Body of pancreas (tissue), 4 donors: ENCODE results near the gene RER1. TPM values are rescaled to one million over a fixed set of nuclear protein-coding genes. Genes with fewer than 3 reads are reported as not detected.

Experiments
- ATAC-seq: fragments of 150-250 bp; one replicate; pipeline ENCODE4 v1.9.1; 2016
- DNase-seq, 4 donors: peaks; one replicate each; pipeline ENCODE4 v3.0.0-alpha.2; 2019
- H3K27ac ChIP-seq, 4 donors: fragments of 200-600 bp; sonication (generic); 1 replicate in 3 of 4; 2 replicates in 1 of 4; pipeline versions ENCODE4 v1.5.1 to v1.6.1; 2016 to 2019; ENCODE audit warnings: mild to moderate bottlenecking in 1 of 4, mixed read lengths in 1 of 4, moderate library complexity in 1 of 4
- H3K27me3 ChIP-seq, 2 donors: fragments of 200-600 bp; sonication (generic); one replicate each; pipeline ENCODE4 v1.6.0; 2016; ENCODE audit warnings: mild to moderate bottlenecking in 1 of 2
- H3K36me3 ChIP-seq, 2 donors: fragments of 200-600 bp; sonication (generic); replicated peaks in 1 of 2; 2 replicates each; pipeline ENCODE4 v1.5.1; 2016; ENCODE audit warnings: low read depth in 2 of 2; ENCODE audit not compliant: insufficient read depth in 1 of 2
- H3K4me1 ChIP-seq: fragments of 200-600 bp; sonication (generic); one replicate; pipeline ENCODE4 v1.6.0; 2016
- H3K4me3 ChIP-seq, 2 donors: fragments of 200-600 bp; sonication (generic); 1 replicate in 1 of 2; 2 replicates in 1 of 2; pipeline ENCODE4 v1.5.1; 2016 to 2019
- H3K9me3 ChIP-seq, 3 donors: fragments of 200-600 bp; sonication (generic); 1 replicate in 2 of 3; 2 replicates in 1 of 3; pipeline ENCODE4 v1.5.1; 2016
- CTCF ChIP-seq, 7 experiments: fragments of 450-650 bp in 4 of 7; fragments of 200-600 bp in 3 of 7; sonication (generic) in 3 of 7; IDR thresholded peaks; one replicate each; pipeline ENCODE4 v1.5.1; 2016 to 2019; ENCODE audit warnings: antibody characterized with exemption in 7 of 7
- POLR2A ChIP-seq, 3 donors: fragments of 450-650 bp; IDR thresholded peaks; one replicate each; pipeline ENCODE4 v1.6.1; 2016; ENCODE audit warnings: antibody characterized with exemption in 3 of 3, mild to moderate bottlenecking in 2 of 3
- WGBS, 2 donors: methylation state at CpG; one replicate each; pipeline ENCODE4 v1.1.5; 2017; 5-methylcytosine and 5-hydroxymethylcytosine counted together
- intact Hi-C: fragments of 100-400 bp; cut with DNase I; formaldehyde crosslinking; loops from one replicate; pipeline ENCODE4 v1.15.1; 2023
- total RNA-seq, 2 donors: library from RNA; depleted of rRNA; stranded (reverse); fragments of >200 nt; gene quantifications; one replicate each; pipeline ENCODE4 v1.1.0, GENCODE V29; 2016

Gene RER1
- total RNA-seq, 2 donors from 2014 or later: 50.3 to 57.7 TPM

- Histone ChIP-seq H3K4me1 (peaks cover 33% of the 10 kb centered on the region), H3K27ac (no peak overlapping the region), H3K4me3 (no peak overlapping the region), H3K27me3 (no peaks in the 10 kb centered on the region), H3K9me3 (no peaks in the 10 kb centered on the region), H3K36me3 (peaks cover 0 to 26% of the 10 kb centered on the region in 2 donors)
- intact Hi-C loops: no loop called here
- TF ChIP-seq POLR2A (IDR thresholded peaks at IDR 0.05) (no peak), CTCF (IDR thresholded peaks at IDR 0.05) (no peak)
- ATAC-seq (no peak), DNase-seq (no peak)
- WGBS, 2 donors: 78 to 83% methylated on average over 16 to 17 of the region's 17 CpGs
Measured at GRCh38 chr1:2396059-2396458, 4.4 kb downstream of the RER1 start.

- TF ChIP-seq CTCF (IDR thresholded peaks at IDR 0.05) (no peak), POLR2A (IDR thresholded peaks at IDR 0.05) (no peak)
- H3K9me3 ChIP-seq: no peaks in the 10 kb centered on the region
- no peaks in the 10 kb centered on the region for H3K27me3 ChIP-seq
- ATAC-seq (no peak), DNase-seq (no peak)
- intact Hi-C loops: no loop called here
- H3K27ac ChIP-seq: no peak overlapping the region
- H3K4me3 ChIP-seq: no peak overlapping the region
- H3K36me3 ChIP-seq: peaks cover 0 to 26% of the 10 kb centered on the region in 2 donors
- peaks cover 32% of the 10 kb centered on the region for H3K4me1 ChIP-seq
- 86 to 91% methylated on average over 5 of the region's 5 CpGs for WGBS, 2 donors
Measured at GRCh38 chr1:2396476-2396875, 4.8 kb downstream of the RER1 start.

GRCh38 chr1:2397007-2397679 lies 5.5 kb downstream of the RER1 start:
- 84 to 91% methylated on average over 17 to 19 of the region's 19 CpGs for WGBS, 2 donors
- Histone ChIP-seq H3K4me1 (peaks cover 32% of the 10 kb centered on the region), H3K4me3 (no peak overlapping the region), H3K27me3 (no peaks in the 10 kb centered on the region), H3K9me3 (no peaks in the 10 kb centered on the region), H3K36me3 (peaks cover 0 to 30% of the 10 kb centered on the region in 2 donors), H3K27ac (no peak overlapping the region)
- DNase-seq: no peak
- TF ChIP-seq POLR2A (IDR thresholded peaks at IDR 0.05) (no peak), CTCF (IDR thresholded peaks at IDR 0.05) (no peak)
- intact Hi-C loops: no loop called here
- no peak for ATAC-seq

- peaks cover 15% of the 10 kb centered on the region for H3K4me1 ChIP-seq
- no peak for DNase-seq
- H3K27me3 ChIP-seq: no peaks in the 10 kb centered on the region
- no peaks in the 10 kb centered on the region for H3K9me3 ChIP-seq
- intact Hi-C loops: no loop called here
- no peak for ATAC-seq
- TF ChIP-seq CTCF (IDR thresholded peaks at IDR 0.05) (no peak), POLR2A (IDR thresholded peaks at IDR 0.05) (no peak)
- 87 to 89% methylated on average over 7 of the region's 7 CpGs for WGBS, 2 donors
- H3K4me3 ChIP-seq: no peak overlapping the region
- no peak overlapping the region for H3K27ac ChIP-seq
- peaks cover 0 to 41% of the 10 kb centered on the region in 2 donors for H3K36me3 ChIP-seq
Measured at GRCh38 chr1:2398871-2399270, 7.2 kb downstream of the RER1 start.
